Activated CD4-positive, alpha-beta T cell treated with anti-CD3 and anti-CD28 coated beads for 24 hours (primary cell): Measurements from ENCODE around the gene EYA2.
"Not testable (repeated sequence)": the region's sequence is repeated elsewhere in the genome, so short reads cannot be mapped to it uniquely, and the experiment has no call there.

ENCODE experiments used
- DNase-seq, 2 donors: peaks; one replicate each; pipeline ENCODE4 v3.0.0-alpha.2; 2020; ENCODE audit warnings: low read depth in 2 of 2

The EYA2 gene

GRCh38 chr20:46931699-46932098, 37.1 kb downstream of the EYA2 start:
- no peak for DNase-seq

GRCh38 chr20:46932439-46932838, 37.8 kb downstream of the EYA2 start:
- DNase-seq: not testable (repeated sequence)

GRCh38 chr20:46933150-46933549, 38.5 kb downstream of the EYA2 start:
- DNase-seq: no peak

GRCh38 chr20:46934746-46935287, 40.2 kb downstream of the EYA2 start:
- no peak for DNase-seq

- no peak for DNase-seq
Observed at GRCh38 chr20:46935394-46936017, 40.9 kb downstream of the EYA2 start.

GRCh38 chr20:46936415-46937156, 41.9 kb downstream of the EYA2 start:
- DNase-seq: no peak

- DNase-seq: no peak
Observed at GRCh38 chr20:46937157-46937523, 42.5 kb downstream of the EYA2 start.

GRCh38 chr20:46937533-46938226, 43.0 kb downstream of the EYA2 start:
- no peak for DNase-seq

GRCh38 chr20:46938434-46938833, 43.8 kb downstream of the EYA2 start:
- no peak for DNase-seq

- no peak for DNase-seq
Observed at GRCh38 chr20:46939031-46939965, 44.7 kb downstream of the EYA2 start.

GRCh38 chr20:46940616-46941015, 46.0 kb downstream of the EYA2 start:
- DNase-seq: no peak

- no peak for DNase-seq
Observed at GRCh38 chr20:46941404-46941803, 46.8 kb downstream of the EYA2 start.

GRCh38 chr20:46943861-46944591, 49.4 kb downstream of the EYA2 start:
- no peak for DNase-seq

- no peak for DNase-seq
Observed at GRCh38 chr20:46945465-46945864, 50.8 kb downstream of the EYA2 start.

- DNase-seq: no peak
Observed at GRCh38 chr20:46946181-46946624, 51.6 kb downstream of the EYA2 start.

- DNase-seq: no peak
Observed at GRCh38 chr20:46946796-46947195, 52.2 kb downstream of the EYA2 start.

GRCh38 chr20:46948081-46948480, 53.4 kb downstream of the EYA2 start:
- no peak for DNase-seq

GRCh38 chr20:46951405-46951804, 56.8 kb downstream of the EYA2 start:
- no peak for DNase-seq

GRCh38 chr20:46951840-46952497, 57.3 kb downstream of the EYA2 start:
- DNase-seq: no peak

GRCh38 chr20:46953596-46953995, 59.0 kb downstream of the EYA2 start:
- no peak for DNase-seq
